ENCODE results near the gene CREB5. TPM values are rescaled to one million over a fixed set of nuclear protein-coding genes. Genes with fewer than 3 reads are reported as not detected.
"Not testable (repeated sequence)": the region's sequence is repeated elsewhere in the genome, so short reads cannot be mapped to it uniquely, and the experiment has no call there.

The CREB5 gene
- total RNA-seq, 1 donor from 2014 or later = 13.6 TPM

GRCh38 chr7:28550580-28551186, 138.4 kb downstream of the CREB5 start:
- Mint-ChIP-seq H3K27me3 (ENCODE audit: low read depth) (peaks cover 27% of the 10 kb centered on the region), H3K27ac (no peak overlapping the region), H3K4me1 (peaks cover 14% of the 10 kb centered on the region), H3K9me3 (peaks cover 19% of the 10 kb centered on the region), H3K36me3 (peaks cover 4% of the 10 kb centered on the region), H3K4me3 (no peak overlapping the region)
- DNase-seq (ENCODE audit: low spot score in 2 of 2, unreplicated experiment in 2 of 2) = no peak
- TF ChIP-seq CTCF (IDR thresholded peaks at IDR 0.05; ENCODE audit: unreplicated experiment) = no peak

GRCh38 chr7:28551331-28551730, 139.0 kb downstream of the CREB5 start:
- H3K27me3 Mint-ChIP-seq (ENCODE audit: low read depth) = peaks cover 33% of the 10 kb centered on the region
- H3K36me3 Mint-ChIP-seq = peaks cover 4% of the 10 kb centered on the region
- no peak overlapping the region for H3K4me3 Mint-ChIP-seq
- H3K27ac Mint-ChIP-seq = peak overlapping the region; percentile 11
- peaks cover 13% of the 10 kb centered on the region for H3K9me3 Mint-ChIP-seq
- DNase-seq (ENCODE audit: low spot score in 2 of 2, unreplicated experiment in 2 of 2) = no peak
- TF ChIP-seq CTCF (IDR thresholded peaks at IDR 0.05; ENCODE audit: unreplicated experiment) = no peak
- peaks cover 14% of the 10 kb centered on the region for H3K4me1 Mint-ChIP-seq

GRCh38 chr7:28551766-28552165, 139.4 kb downstream of the CREB5 start:
- Mint-ChIP-seq H3K4me1 (peaks cover 14% of the 10 kb centered on the region), H3K27me3 (ENCODE audit: low read depth) (peaks cover 35% of the 10 kb centered on the region)
- not testable (repeated sequence) for H3K27ac Mint-ChIP-seq; H3K36me3 Mint-ChIP-seq; H3K9me3 Mint-ChIP-seq; DNase-seq (ENCODE audit: low spot score in 2 of 2, unreplicated experiment in 2 of 2); H3K4me3 Mint-ChIP-seq

- no peaks in the 10 kb centered on the region for H3K9me3 Mint-ChIP-seq
- DNase-seq (ENCODE audit: low spot score in 2 of 2, unreplicated experiment in 2 of 2) = no peak
- H3K27me3 Mint-ChIP-seq (ENCODE audit: low read depth) = peaks cover 53% of the 10 kb centered on the region
- H3K36me3 Mint-ChIP-seq = no peaks in the 10 kb centered on the region
- peaks cover 23% of the 10 kb centered on the region for H3K4me1 Mint-ChIP-seq
- no peak for TF ChIP-seq CTCF (IDR thresholded peaks at IDR 0.05; ENCODE audit: unreplicated experiment)
- H3K4me3 Mint-ChIP-seq = no peak overlapping the region
- H3K27ac Mint-ChIP-seq = no peak overlapping the region
These were observed 142.6 kb downstream of the CREB5 start for GRCh38 chr7:28554802-28555471.

- Mint-ChIP-seq H3K9me3 (no peaks in the 10 kb centered on the region), H3K27ac (no peak overlapping the region), H3K36me3 (no peaks in the 10 kb centered on the region), H3K4me1 (peaks cover 20% of the 10 kb centered on the region), H3K27me3 (ENCODE audit: low read depth) (peaks cover 56% of the 10 kb centered on the region), H3K4me3 (no peak overlapping the region)
- TF ChIP-seq CTCF (IDR thresholded peaks at IDR 0.05; ENCODE audit: unreplicated experiment) = no peak
- DNase-seq (ENCODE audit: low spot score in 2 of 2, unreplicated experiment in 2 of 2) = no peak
These were observed 143.7 kb downstream of the CREB5 start for GRCh38 chr7:28556025-28556424.

GRCh38 chr7:28556671-28557070, 144.4 kb downstream of the CREB5 start:
- H3K36me3 Mint-ChIP-seq = no peaks in the 10 kb centered on the region
- peaks cover 15% of the 10 kb centered on the region for H3K4me1 Mint-ChIP-seq
- TF ChIP-seq CTCF (IDR thresholded peaks at IDR 0.05; ENCODE audit: unreplicated experiment) = no peak
- H3K4me3 Mint-ChIP-seq = no peak overlapping the region
- no peaks in the 10 kb centered on the region for H3K9me3 Mint-ChIP-seq
- DNase-seq (ENCODE audit: low spot score in 2 of 2, unreplicated experiment in 2 of 2) = no peak
- H3K27ac Mint-ChIP-seq = no peak overlapping the region
- H3K27me3 Mint-ChIP-seq (ENCODE audit: low read depth) = peaks cover 56% of the 10 kb centered on the region

Data from mesothelial cell of epicardium (in vitro differentiated cells).